Measurements from ENCODE around the gene C17orf50.

C17orf50 gene

GRCh38 chr17:35788477-35789368 is 28.0 kb downstream of the C17orf50 start:
- DNase-seq (ENCODE audit: low spot score): no peak

- DNase-seq (ENCODE audit: low spot score): no peak
Observed at GRCh38 chr17:35790841-35791240, 30.2 kb downstream of the C17orf50 start.

GRCh38 chr17:35791681-35792350 is 31.1 kb downstream of the C17orf50 start:
- no peak for DNase-seq (ENCODE audit: low spot score)

- DNase-seq (ENCODE audit: low spot score): no peak
Observed at GRCh38 chr17:35793257-35793656, 32.6 kb downstream of the C17orf50 start.

- no peak for DNase-seq (ENCODE audit: low spot score)
Observed at GRCh38 chr17:35795007-35795870, 34.6 kb downstream of the C17orf50 start, which contains the start of gene MMP28. Gene MMP28, minus strand, starts transcription at chr17:35795641. Its CDS starts 264 bp downstream, at chr17:35795377.

GRCh38 chr17:35795871-35796265 is 35.2 kb downstream of the C17orf50 start:
- no peak for DNase-seq (ENCODE audit: low spot score)

GRCh38 chr17:35796942-35797341 is 36.3 kb downstream of the C17orf50 start:
- DNase-seq (ENCODE audit: low spot score): no peak

- no peak for DNase-seq (ENCODE audit: low spot score)
Observed at GRCh38 chr17:35797370-35797769, 36.7 kb downstream of the C17orf50 start.

- DNase-seq (ENCODE audit: low spot score): no peak
Observed at GRCh38 chr17:35797918-35798317, 37.2 kb downstream of the C17orf50 start.

GRCh38 chr17:35799942-35800341 is 39.3 kb downstream of the C17orf50 start:
- no peak for DNase-seq (ENCODE audit: low spot score)

- DNase-seq (ENCODE audit: low spot score): peak; percentile 38
Observed at GRCh38 chr17:35801583-35802224, 41.0 kb downstream of the C17orf50 start.

GRCh38 chr17:35804658-35805192 is 44.0 kb downstream of the C17orf50 start:
- DNase-seq (ENCODE audit: low spot score): peak; percentile 72

GRCh38 chr17:35807371-35808144 is 46.9 kb downstream of the C17orf50 start:
- no peak for DNase-seq (ENCODE audit: low spot score)

GRCh38 chr17:35808240-35808961 is 47.7 kb downstream of the C17orf50 start:
- DNase-seq (ENCODE audit: low spot score): no peak

GRCh38 chr17:35808962-35809854 is 48.5 kb downstream of the C17orf50 start, which contains the start of gene TAF15:
Gene TAF15, plus strand, starts transcription at chr17:35809484. Its CDS starts 86 bp downstream, at chr17:35809570.
- DNase-seq (ENCODE audit: low spot score): peak; percentile 98

- peak; percentile 17 for DNase-seq (ENCODE audit: low spot score)
Observed at GRCh38 chr17:35809855-35810461, 49.3 kb downstream of the C17orf50 start.

- DNase-seq (ENCODE audit: low spot score): no peak
Observed at GRCh38 chr17:35811759-35812158, 51.1 kb downstream of the C17orf50 start.

- DNase-seq (ENCODE audit: low spot score): no peak
Observed at GRCh38 chr17:35812456-35812855, 51.8 kb downstream of the C17orf50 start.
